Neural cell (in vitro differentiated cells): Measurements from ENCODE around the gene KCND2. TPM values are rescaled to one million over a fixed set of nuclear protein-coding genes. Genes with fewer than 3 reads are reported as not detected.

Experiments used
- H2AFZ ChIP-seq: fragments of 200-600, 300-800 bp; sonication (generic), shearing (Covaris generic); 2 replicates; pipeline ENCODE4 v1.6.0; 2014; ENCODE audit warnings: low read depth, mild to moderate bottlenecking, antibody characterized with exemption, low read length, moderate library complexity
- H3F3A ChIP-seq: fragments of 200-600 bp; shearing (Covaris generic); 2 replicates; pipeline ENCODE4 v1.6.1; 2016; ENCODE audit warnings: mild to moderate bottlenecking, moderate library complexity, mixed read lengths, antibody characterized with exemption, low read length; ENCODE audit not compliant: insufficient read depth, poor library complexity, severe bottlenecking
- H3K27ac ChIP-seq: fragments of 200-600, 300-800 bp; sonication (generic), shearing (Covaris generic); 2 replicates; pipeline ENCODE4 v1.5.1; 2014; ENCODE audit warnings: mild to moderate bottlenecking, low read length, moderate library complexity
- H3K27me3 ChIP-seq: fragments of 300-800, 200-600 bp; sonication (generic), shearing (Covaris generic); 2 replicates; pipeline ENCODE4 v1.6.0; 2014; ENCODE audit warnings: mild to moderate bottlenecking, low read depth, low read length, moderate library complexity; ENCODE audit not compliant: insufficient read depth
- H3K36me3 ChIP-seq: fragments of 300-800, 200-600 bp; sonication (generic), shearing (Covaris generic); 2 replicates; pipeline ENCODE4 v1.5.1; 2014; ENCODE audit warnings: mild to moderate bottlenecking, antibody characterized with exemption, low read length, moderate library complexity; ENCODE audit not compliant: insufficient read depth
- H3K4me2 ChIP-seq: fragments of 300-800, 200-600 bp; sonication (generic), shearing (Covaris generic); 2 replicates; pipeline ENCODE4 v1.6.0; 2014; ENCODE audit warnings: mild to moderate bottlenecking, low read length
- H3K4me3 ChIP-seq: fragments of 300-800, 200-600 bp; sonication (generic), shearing (Covaris generic); 2 replicates; pipeline ENCODE4 v1.5.1; 2014; ENCODE audit warnings: mild to moderate bottlenecking, low read length, moderate library complexity
- H3K79me2 ChIP-seq: fragments of 200-600 bp; shearing (Covaris generic); replicated peaks from 2 replicates; pipeline ENCODE4 v1.6.0; 2014; ENCODE audit warnings: mild to moderate bottlenecking, low read length, moderate library complexity; ENCODE audit not compliant: insufficient read depth
- H3K9ac ChIP-seq: fragments of 300-800, 200-600 bp; sonication (generic), shearing (Covaris generic); 2 replicates; pipeline ENCODE4 v1.6.1; 2016; ENCODE audit warnings: mild to moderate bottlenecking, low read length, mixed read lengths
- H3K9me2 ChIP-seq: fragments of 200-600 bp; shearing (Covaris generic); 2 replicates; pipeline ENCODE4 v1.6.1; 2016; ENCODE audit warnings: mild to moderate bottlenecking, low read length, mixed read lengths; ENCODE audit not compliant: insufficient read depth
- H3K9me3 ChIP-seq: fragments of 200-600, 300-800 bp; sonication (generic), shearing (Covaris generic); 2 replicates; pipeline ENCODE4 v1.6.1; 2016; ENCODE audit warnings: mild to moderate bottlenecking, mixed run types, low read length, moderate library complexity, mixed read lengths
- H4K20me1 ChIP-seq: fragments of 200-600 bp; shearing (Covaris generic); 2 replicates; pipeline ENCODE4 v1.6.1; 2016; ENCODE audit warnings: mild to moderate bottlenecking, mixed run types; ENCODE audit not compliant: insufficient read depth
- EP300 ChIP-seq: fragments of 450-650 bp; conservative IDR thresholded peaks from 2 replicates; pipeline ENCODE4 v1.6.1; 2014; ENCODE audit warnings: antibody characterized with exemption, mild to moderate bottlenecking, moderate library complexity; ENCODE audit not compliant: poor library complexity, severe bottlenecking
- EZH2 ChIP-seq: fragments of 200-600, 300-800 bp; shearing (Covaris generic), sonication (generic); IDR thresholded peaks from 2 replicates; pipeline ENCODE4 v1.6.1; 2014; ENCODE audit warnings: antibody characterized with exemption, low read length, borderline replicate concordance, mild to moderate bottlenecking; ENCODE audit not compliant: insufficient read depth, poor library complexity, severe bottlenecking
- MXI1 ChIP-seq: fragments of 450-650 bp; conservative IDR thresholded peaks from 2 replicates; pipeline ENCODE4 v1.6.1; 2014; ENCODE audit warnings: antibody characterized with exemption, mild to moderate bottlenecking; ENCODE audit not compliant: poor library complexity, severe bottlenecking
- POLR2AphosphoS5 ChIP-seq: IDR thresholded peaks from 2 replicates; pipeline ENCODE4 v1.6.1; 2012
- RAD21 ChIP-seq: fragments of 450-650 bp; conservative IDR thresholded peaks from 2 replicates; pipeline ENCODE4 v1.6.1; 2014; ENCODE audit warnings: antibody characterized with exemption, mild to moderate bottlenecking, moderate library complexity
- SMC3 ChIP-seq: fragments of 450-650 bp; conservative IDR thresholded peaks from 2 replicates; pipeline ENCODE4 v1.6.1; 2014; ENCODE audit warnings: antibody characterized with exemption, mild to moderate bottlenecking, moderate library complexity; ENCODE audit not compliant: poor library complexity
- TAF1 ChIP-seq: IDR thresholded peaks from 2 replicates; pipeline ENCODE4 v1.6.1; 2012; ENCODE audit warnings: low read depth
- polyA plus RNA-seq: library from polyadenylated mRNA; depleted of rRNA; stranded (reverse); fragments of >200 nt; gene quantifications from 2 replicates; pipeline ENCODE4 v1.2.3, GENCODE V29; 2014
- TF ChIP-seq, protein P1 (sequence below): fragments of 450-650 bp; IDR thresholded peaks from 2 replicates; pipeline ENCODE4 v1.5.1; 2014; ENCODE audit warnings: antibody characterized with exemption, mild to moderate bottlenecking, moderate library complexity; ENCODE audit not compliant: poor library complexity, severe bottlenecking
- TF ChIP-seq, protein P2 (sequence below): IDR thresholded peaks from 2 replicates; pipeline ENCODE4 v1.6.1; 2012; ENCODE audit warnings: borderline replicate concordance

KCND2 gene
- polyA plus RNA-seq, 1 donor from 2014 or later, result 11.0 TPM

DNA sequence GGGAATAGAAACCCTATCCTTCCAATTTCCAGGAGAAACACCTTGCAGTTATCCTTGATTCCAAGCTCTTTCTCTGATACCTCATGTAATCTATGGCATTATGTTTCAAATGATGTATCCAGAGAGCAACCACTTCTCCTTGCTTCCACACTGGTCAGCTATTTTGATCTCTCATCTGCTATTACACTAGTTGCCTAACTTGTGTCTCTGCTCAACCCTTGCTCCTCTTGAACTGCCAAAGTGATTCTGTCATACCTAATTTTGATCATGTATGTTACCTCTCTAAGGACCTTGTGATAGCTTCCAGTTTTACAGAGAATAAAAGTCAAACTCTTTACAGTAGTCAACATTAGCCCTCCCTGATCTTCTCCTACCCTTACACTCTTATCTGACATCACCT lies 90.4 kb downstream of the KCND2 start:
- TF ChIP-seq, protein P1, sequence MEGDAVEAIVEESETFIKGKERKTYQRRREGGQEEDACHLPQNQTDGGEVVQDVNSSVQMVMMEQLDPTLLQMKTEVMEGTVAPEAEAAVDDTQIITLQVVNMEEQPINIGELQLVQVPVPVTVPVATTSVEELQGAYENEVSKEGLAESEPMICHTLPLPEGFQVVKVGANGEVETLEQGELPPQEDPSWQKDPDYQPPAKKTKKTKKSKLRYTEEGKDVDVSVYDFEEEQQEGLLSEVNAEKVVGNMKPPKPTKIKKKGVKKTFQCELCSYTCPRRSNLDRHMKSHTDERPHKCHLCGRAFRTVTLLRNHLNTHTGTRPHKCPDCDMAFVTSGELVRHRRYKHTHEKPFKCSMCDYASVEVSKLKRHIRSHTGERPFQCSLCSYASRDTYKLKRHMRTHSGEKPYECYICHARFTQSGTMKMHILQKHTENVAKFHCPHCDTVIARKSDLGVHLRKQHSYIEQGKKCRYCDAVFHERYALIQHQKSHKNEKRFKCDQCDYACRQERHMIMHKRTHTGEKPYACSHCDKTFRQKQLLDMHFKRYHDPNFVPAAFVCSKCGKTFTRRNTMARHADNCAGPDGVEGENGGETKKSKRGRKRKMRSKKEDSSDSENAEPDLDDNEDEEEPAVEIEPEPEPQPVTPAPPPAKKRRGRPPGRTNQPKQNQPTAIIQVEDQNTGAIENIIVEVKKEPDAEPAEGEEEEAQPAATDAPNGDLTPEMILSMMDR, result no peak
- TF ChIP-seq RAD21, result no peak
- TF ChIP-seq TAF1, result no peak
- no peak overlapping the region for H3K9ac ChIP-seq
- H4K20me1 ChIP-seq, result no peaks in the 10 kb centered on the region

GRCh38 chr7:120370954-120371353 lies 98.0 kb downstream of the KCND2 start:
- Histone ChIP-seq H3K27ac (no peak overlapping the region), H2AFZ (no peak overlapping the region)
- TF ChIP-seq TAF1, result no peak
- no peak for TF ChIP-seq MXI1
- no peak for TF ChIP-seq EP300
- TF ChIP-seq, protein P2, sequence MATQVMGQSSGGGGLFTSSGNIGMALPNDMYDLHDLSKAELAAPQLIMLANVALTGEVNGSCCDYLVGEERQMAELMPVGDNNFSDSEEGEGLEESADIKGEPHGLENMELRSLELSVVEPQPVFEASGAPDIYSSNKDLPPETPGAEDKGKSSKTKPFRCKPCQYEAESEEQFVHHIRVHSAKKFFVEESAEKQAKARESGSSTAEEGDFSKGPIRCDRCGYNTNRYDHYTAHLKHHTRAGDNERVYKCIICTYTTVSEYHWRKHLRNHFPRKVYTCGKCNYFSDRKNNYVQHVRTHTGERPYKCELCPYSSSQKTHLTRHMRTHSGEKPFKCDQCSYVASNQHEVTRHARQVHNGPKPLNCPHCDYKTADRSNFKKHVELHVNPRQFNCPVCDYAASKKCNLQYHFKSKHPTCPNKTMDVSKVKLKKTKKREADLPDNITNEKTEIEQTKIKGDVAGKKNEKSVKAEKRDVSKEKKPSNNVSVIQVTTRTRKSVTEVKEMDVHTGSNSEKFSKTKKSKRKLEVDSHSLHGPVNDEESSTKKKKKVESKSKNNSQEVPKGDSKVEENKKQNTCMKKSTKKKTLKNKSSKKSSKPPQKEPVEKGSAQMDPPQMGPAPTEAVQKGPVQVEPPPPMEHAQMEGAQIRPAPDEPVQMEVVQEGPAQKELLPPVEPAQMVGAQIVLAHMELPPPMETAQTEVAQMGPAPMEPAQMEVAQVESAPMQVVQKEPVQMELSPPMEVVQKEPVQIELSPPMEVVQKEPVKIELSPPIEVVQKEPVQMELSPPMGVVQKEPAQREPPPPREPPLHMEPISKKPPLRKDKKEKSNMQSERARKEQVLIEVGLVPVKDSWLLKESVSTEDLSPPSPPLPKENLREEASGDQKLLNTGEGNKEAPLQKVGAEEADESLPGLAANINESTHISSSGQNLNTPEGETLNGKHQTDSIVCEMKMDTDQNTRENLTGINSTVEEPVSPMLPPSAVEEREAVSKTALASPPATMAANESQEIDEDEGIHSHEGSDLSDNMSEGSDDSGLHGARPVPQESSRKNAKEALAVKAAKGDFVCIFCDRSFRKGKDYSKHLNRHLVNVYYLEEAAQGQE, result no peak
- TF ChIP-seq SMC3, result no peak
- TF ChIP-seq POLR2AphosphoS5, result no peak
- TF ChIP-seq RAD21, result no peak
- TF ChIP-seq, protein P1, result no peak
- TF ChIP-seq EZH2, result no peak

More for the DNA sequence above, 90.4 kb downstream of the KCND2 start:
- Histone ChIP-seq H3K27ac (no peak overlapping the region), H3F3A (no peaks in the 10 kb centered on the region), H3K36me3 (no peaks in the 10 kb centered on the region), H3K4me3 (no peak overlapping the region), H2AFZ (no peak overlapping the region), H3K27me3 (no peaks in the 10 kb centered on the region), H3K79me2 (no peaks in the 10 kb centered on the region), H3K9me2 (no peaks in the 10 kb centered on the region), H3K4me2 (no peak overlapping the region), H3K9me3 (no peaks in the 10 kb centered on the region)

More at GRCh38 chr7:120370954-120371353, 98.0 kb downstream of the KCND2 start:
- Histone ChIP-seq H3K36me3 (no peaks in the 10 kb centered on the region), H3K9ac (no peak overlapping the region), H3K4me2 (no peak overlapping the region), H3F3A (no peaks in the 10 kb centered on the region), H3K4me3 (no peak overlapping the region), H3K9me2 (no peaks in the 10 kb centered on the region), H4K20me1 (no peaks in the 10 kb centered on the region), H3K27me3 (no peaks in the 10 kb centered on the region), H3K79me2 (no peaks in the 10 kb centered on the region), H3K9me3 (no peaks in the 10 kb centered on the region)
